Measurements from ENCODE around the gene MUC6.

The MUC6 gene

DNA sequence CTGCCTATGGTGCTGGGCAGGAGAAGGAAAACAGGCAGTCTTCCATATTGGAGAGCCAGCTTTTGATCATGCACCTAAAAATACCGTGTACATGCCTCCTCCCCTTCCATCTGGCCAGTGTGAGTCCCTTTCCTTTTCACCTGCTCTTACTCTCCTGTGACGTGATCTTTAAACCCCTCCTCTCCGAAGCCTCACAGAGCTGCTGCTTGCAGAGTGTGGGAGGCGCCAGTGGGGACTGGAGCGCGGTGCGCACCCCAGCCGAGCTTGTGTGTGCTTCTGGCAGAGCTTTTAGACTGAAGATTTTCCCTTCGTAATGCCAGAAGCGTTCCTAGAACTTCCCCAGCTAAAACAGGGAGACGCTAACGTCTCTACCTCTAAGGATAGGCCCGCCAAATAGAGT lies 29.8 kb downstream of the MUC6 start:
- no peak for DNase-seq

GRCh38 chr11:1005928-1006327 lies 30.6 kb downstream of the MUC6 start:
- no peak for DNase-seq

DNA sequence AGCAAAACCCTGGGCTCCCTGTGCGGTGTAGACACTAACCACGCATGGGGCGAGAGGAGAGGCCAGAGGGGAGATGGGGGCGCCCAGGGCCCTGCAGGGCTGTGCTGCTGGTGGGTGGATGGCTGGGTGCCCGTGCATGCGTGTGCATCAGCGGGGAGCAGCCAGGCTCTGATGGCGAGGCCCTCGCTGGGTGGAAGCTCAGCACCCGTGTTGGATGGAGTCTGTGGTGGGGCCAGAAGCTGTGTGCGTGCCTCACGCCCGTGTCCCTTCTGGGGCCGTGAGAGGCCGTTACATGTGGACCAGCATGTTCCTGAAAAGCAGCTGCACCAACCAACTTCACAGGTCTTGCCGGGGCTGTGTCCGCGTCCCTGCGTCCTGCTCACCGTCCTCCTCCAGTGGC lies 33.4 kb downstream of the MUC6 start:
- DNase-seq = no peak

GRCh38 chr11:1002406-1002984 lies 34.0 kb downstream of the MUC6 start:
- no peak for DNase-seq

- DNase-seq = no peak
Observed at GRCh38 chr11:1001617-1002405, 34.7 kb downstream of the MUC6 start.

DNA sequence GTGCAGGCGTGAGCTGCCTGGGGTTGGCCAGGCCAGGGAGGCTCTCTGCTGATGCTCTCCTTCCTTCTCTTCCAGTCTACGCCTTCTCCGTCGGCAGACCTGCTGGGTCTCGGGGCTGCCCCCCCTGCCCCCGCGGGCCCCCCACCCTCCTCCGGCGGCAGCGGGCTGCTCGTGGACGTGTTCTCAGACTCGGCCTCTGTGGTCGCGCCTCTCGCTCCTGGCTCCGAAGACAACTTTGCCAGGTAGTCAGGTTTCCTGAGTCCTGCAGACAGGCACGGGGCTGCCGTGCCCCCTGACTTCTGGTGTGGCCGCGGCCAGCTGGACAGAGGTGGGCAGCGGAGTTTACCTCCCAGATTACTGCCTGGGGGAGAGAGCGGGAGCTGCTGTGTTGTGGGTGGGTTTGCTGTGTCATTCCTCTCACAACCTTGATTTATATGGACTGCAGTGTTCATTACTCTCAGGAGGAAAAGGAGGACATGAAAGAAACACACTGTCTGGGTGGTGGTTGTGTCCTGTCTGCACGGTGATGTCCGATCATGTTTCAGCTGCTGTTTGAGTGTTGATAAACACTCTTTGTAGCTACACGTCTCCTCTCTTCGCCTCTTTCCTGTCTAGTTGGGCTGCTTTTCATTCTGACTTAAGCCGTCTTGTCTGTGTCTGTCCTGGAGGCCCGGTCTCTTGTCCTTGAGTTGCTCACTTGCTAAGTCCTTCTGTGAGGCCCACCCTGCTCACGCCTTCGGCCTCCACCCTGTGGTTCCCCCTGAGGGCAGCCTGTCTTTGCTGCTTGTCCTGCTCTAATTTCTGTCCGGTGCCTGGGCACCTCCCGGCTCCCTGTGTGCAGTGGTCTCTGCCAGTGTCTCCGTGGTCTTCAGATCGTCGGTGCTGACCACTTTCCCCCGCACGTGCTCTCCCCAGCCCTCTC lies 35.9 kb downstream of the MUC6 start:
- no peak for DNase-seq

- no peak for DNase-seq
Observed at GRCh38 chr11:999009-999408, 37.5 kb downstream of the MUC6 start.

GRCh38 chr11:997907-998306 lies 38.6 kb downstream of the MUC6 start:
- DNase-seq = no peak

DNA sequence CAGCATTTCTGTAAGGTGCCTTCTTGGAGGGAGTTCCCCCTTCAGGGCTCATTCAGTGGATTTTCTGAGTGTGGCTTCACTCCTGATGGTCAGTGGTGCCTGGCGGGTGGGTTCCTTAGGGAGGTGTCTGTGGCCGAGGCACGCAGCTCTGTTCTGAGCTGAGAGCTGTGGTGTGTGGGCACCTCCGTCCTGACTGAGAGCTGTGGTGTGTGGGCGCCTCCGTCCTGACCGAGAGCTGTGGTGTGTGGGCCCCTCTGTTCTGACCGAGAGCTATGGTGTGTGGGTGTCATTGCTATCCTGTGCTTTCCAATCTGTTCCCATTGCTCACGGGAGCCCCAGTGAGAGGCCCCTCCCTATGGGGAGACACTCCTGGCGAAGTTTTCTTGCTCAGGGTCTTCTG lies 39.8 kb downstream of the MUC6 start:
- no peak for DNase-seq

GRCh38 chr11:995752-996420 lies 40.6 kb downstream of the MUC6 start:
- DNase-seq = peak; percentile 94

- no peak for DNase-seq
Observed at GRCh38 chr11:995044-995751, 41.3 kb downstream of the MUC6 start.

- DNase-seq = no peak
Observed at GRCh38 chr11:993632-994167, 42.8 kb downstream of the MUC6 start.

DNA sequence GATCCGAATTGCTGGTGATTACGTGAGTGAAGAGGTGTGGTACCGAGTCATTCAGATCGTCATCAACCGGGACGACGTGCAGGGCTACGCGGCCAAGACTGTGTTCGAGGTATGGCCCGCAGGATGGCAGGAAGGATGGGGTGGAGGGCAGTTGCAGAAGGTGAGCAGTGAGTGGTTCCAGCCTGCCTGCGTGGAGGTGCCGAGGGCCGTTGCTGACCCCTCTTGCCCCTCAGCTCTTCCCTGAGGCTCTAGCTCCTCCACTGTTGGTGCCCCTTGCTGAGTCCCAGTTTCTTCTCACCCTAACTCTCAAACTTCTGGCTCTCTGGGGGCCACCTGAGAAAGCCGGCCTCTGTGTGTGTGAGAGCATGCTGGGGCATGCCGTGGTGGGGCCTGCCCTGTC lies 43.9 kb downstream of the MUC6 start:
- DNase-seq = no peak

DNA sequence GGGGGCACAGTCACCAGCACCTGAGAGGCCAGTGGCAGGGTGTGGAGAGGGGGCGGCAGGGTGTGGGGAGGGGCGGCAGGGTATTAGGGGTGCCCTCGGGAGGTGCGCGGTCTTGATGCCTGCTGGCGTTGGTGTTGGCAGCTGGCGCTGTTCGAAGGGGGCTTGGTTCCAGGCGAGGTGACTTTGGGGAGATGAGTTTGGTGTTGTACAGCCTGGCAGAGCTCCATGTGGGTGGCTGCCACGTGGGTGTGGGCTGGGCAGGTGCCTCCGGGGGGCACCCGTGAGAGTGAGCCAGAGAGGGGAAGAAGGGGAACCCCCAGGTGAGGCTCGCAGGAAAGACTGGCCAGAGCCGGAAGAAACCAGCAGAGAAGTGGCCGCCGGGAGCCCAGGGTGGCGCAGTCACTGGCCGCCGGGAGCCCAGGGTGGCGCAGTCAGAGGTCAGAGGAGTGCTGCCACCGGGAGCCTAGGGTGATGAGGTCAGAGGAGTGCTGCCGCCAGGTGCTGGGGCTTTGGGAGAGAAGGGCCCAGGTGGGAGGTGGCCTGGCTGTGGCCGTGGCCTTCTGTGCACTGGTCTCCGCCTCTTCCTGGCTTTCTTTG lies 44.7 kb downstream of the MUC6 start:
- no peak for DNase-seq

DNA sequence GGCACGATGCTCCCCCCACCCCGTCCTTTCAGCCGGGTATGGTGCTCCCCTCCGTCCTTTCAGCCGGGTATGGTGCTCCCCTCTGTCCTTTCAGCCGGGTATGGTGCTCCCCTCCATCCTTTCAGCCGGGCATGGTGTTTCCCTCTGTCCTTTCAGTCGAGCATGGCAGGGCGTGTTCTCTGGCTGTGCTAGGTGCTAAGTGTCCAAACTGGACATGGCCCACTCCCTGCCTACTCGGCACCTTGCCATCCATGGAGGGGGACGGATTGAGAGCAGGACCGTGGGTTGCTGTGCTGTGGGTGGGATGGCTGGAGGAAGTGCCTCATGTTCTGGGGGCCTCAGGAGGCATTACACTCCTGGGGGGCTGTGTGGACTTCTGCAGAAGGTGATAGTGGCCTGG lies 45.5 kb downstream of the MUC6 start:
- no peak for DNase-seq

DNA sequence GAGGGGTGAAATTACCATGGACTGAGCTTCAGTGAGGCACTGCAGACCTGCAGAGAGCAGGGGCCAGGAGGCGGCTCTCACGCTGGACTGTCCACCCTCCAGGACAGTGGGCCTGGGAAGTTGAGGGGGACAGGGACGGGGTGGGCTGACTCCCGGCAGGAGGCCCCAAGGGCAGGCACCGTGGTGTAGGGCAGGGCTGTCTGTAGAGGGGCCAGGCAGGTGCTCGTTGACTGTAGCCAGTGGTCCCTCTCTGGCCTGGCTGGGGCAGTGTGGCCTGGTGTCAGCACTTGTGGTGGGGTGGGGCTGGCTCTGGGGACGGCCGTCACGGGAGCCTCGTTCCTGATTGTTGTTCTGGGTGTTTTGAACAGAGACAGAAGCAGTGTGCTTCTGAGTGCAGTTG lies 46.4 kb downstream of the MUC6 start:
- no peak for DNase-seq

DNA sequence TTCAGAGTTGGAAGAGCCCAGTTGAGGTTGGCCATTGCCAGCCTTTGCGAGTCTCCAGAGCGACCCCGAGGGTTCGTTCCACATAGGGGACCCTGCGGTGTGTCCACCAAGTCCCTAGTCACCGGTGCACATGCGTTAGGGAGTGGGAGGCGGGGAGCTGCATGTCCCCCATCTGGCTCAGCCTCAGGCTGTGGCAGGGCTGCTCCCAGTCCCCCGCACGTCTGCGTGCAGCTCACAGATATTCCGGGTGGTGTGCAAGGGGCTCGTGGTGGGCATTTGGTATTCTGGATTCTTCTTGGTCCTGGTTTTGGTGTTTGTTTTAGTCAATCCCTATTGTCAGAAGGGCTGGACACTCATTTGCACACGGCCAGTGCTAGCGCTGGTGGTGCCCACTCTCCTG lies 48.8 kb downstream of the MUC6 start:
- no peak for DNase-seq

- no peak for DNase-seq
Observed at GRCh38 chr11:986952-987305, 49.6 kb downstream of the MUC6 start.

GRCh38 chr11:986270-986951 lies 50.1 kb downstream of the MUC6 start:
- DNase-seq = no peak

DNA sequence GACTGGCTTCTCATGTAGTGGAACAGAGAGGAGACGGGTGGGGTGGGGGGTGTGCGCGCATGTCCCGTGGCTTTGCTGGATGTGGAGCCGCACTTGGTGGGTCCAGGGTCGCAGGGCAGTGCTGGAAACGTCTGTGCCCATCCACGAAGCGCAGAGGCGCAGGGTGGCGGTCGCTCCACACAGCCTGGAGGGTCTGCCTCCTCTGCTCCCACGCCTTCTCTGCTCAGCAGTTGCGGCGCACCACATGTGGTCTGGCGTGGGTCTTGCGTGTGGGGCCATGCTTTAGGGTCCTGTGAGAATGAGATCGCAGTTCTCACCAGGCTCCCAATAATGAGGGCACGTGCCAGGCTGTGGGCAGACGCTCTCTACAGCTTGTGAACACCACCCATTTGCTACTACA lies 50.7 kb downstream of the MUC6 start:
- DNase-seq = no peak

- no peak for DNase-seq
Observed at GRCh38 chr11:985406-985805, 51.1 kb downstream of the MUC6 start.

All from kidney glomerular epithelial cell (primary cell).